Measurements from ENCODE around the gene ASB2.

ASB2 gene

GRCh38 chr14:93999573-93999972 is 23.2 kb upstream of the ASB2 start:
- Histone ChIP-seq H3K27ac (ENCODE audit: low read length) (no peak overlapping the region), H3K36me3 (ENCODE audit: control insufficient read depth in 1 of 2, insufficient read depth in 2 of 2, low read length in 2 of 2) (no peaks in the 10 kb centered on the region), H3K4me1 (ENCODE audit: control insufficient read depth in 1 of 2, insufficient read depth in 2 of 2, low read length in 2 of 2) (peaks cover 0 to 16% of the 10 kb centered on the region in 2 donors), H3K4me3 (ENCODE audit: low read depth in 1 of 2, low read length in 2 of 2) (no peak overlapping the region), H3K27me3 (ENCODE audit: low read depth, low read length) (no peaks in the 10 kb centered on the region), H3K9me3 (ENCODE audit: control insufficient read depth in 1 of 2, low read length in 2 of 2) (no peaks in the 10 kb centered on the region)

DNA sequence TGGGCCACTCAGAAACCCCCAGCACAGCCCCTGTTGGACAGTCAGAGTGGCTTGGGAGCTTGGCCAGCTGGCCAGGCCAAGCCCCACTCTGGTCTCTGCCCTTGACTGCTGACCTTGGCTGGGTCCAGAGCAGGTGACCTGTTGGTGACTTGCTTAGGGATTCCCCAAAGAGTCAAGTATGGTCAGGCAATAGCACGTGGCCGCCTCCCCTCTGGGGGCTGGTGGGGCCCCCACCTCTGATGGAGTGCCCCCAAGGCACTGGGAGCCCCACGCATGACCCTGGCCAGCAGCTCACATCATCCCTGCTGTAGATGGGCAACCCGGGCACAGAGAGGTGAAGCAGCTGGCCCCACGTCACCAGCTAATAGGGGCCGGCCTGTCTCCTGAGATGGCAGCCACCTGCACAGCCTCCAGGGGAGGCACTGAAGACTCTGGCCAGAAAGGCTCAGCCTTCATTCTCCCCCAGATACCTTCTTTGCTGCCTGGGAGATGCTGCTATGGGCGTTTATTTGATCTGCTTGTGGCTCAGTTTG is 22.6 kb upstream of the ASB2 start:
- H3K4me1 ChIP-seq (ENCODE audit: control insufficient read depth in 1 of 2, insufficient read depth in 2 of 2, low read length in 2 of 2), result peaks cover 0 to 16% of the 10 kb centered on the region in 2 donors
- no peak overlapping the region for H3K27ac ChIP-seq (ENCODE audit: low read length)
- no peaks in the 10 kb centered on the region for H3K27me3 ChIP-seq (ENCODE audit: low read depth, low read length)
- no peaks in the 10 kb centered on the region for H3K36me3 ChIP-seq (ENCODE audit: control insufficient read depth in 1 of 2, insufficient read depth in 2 of 2, low read length in 2 of 2)
- no peaks in the 10 kb centered on the region for H3K9me3 ChIP-seq (ENCODE audit: control insufficient read depth in 1 of 2, low read length in 2 of 2)
- no peak overlapping the region for H3K4me3 ChIP-seq (ENCODE audit: low read depth in 1 of 2, low read length in 2 of 2)

- Histone ChIP-seq H3K4me3 (ENCODE audit: low read depth in 1 of 2, low read length in 2 of 2) (no peak overlapping the region), H3K27me3 (ENCODE audit: low read depth, low read length) (no peaks in the 10 kb centered on the region), H3K9me3 (ENCODE audit: control insufficient read depth in 1 of 2, low read length in 2 of 2) (no peaks in the 10 kb centered on the region), H3K27ac (ENCODE audit: low read length) (no peak overlapping the region), H3K4me1 (ENCODE audit: control insufficient read depth in 1 of 2, insufficient read depth in 2 of 2, low read length in 2 of 2) (peaks cover 0 to 16% of the 10 kb centered on the region in 2 donors), H3K36me3 (ENCODE audit: control insufficient read depth in 1 of 2, insufficient read depth in 2 of 2, low read length in 2 of 2) (no peaks in the 10 kb centered on the region)
Measured at GRCh38 chr14:93997916-93998870, 21.8 kb upstream of the ASB2 start.

GRCh38 chr14:93997082-93997481 is 20.7 kb upstream of the ASB2 start, which contains the start of gene CCDC197:
Gene CCDC197, plus strand, starts transcription at chr14:93997301. Its CDS starts 831 bp downstream, at chr14:93998132.
- peaks cover 0 to 16% of the 10 kb centered on the region in 2 donors for H3K4me1 ChIP-seq (ENCODE audit: control insufficient read depth in 1 of 2, insufficient read depth in 2 of 2, low read length in 2 of 2)
- H3K9me3 ChIP-seq (ENCODE audit: control insufficient read depth in 1 of 2, low read length in 2 of 2), result no peaks in the 10 kb centered on the region
- no peaks in the 10 kb centered on the region for H3K36me3 ChIP-seq (ENCODE audit: control insufficient read depth in 1 of 2, insufficient read depth in 2 of 2, low read length in 2 of 2)
- no peak within 1 kb of the TSS for H3K4me3 ChIP-seq (ENCODE audit: low read depth in 1 of 2, low read length in 2 of 2)
- no peak within 1 kb of the TSS for H3K27ac ChIP-seq (ENCODE audit: low read length)
- H3K27me3 ChIP-seq (ENCODE audit: low read depth, low read length), result no peaks in the 10 kb centered on the region

DNA sequence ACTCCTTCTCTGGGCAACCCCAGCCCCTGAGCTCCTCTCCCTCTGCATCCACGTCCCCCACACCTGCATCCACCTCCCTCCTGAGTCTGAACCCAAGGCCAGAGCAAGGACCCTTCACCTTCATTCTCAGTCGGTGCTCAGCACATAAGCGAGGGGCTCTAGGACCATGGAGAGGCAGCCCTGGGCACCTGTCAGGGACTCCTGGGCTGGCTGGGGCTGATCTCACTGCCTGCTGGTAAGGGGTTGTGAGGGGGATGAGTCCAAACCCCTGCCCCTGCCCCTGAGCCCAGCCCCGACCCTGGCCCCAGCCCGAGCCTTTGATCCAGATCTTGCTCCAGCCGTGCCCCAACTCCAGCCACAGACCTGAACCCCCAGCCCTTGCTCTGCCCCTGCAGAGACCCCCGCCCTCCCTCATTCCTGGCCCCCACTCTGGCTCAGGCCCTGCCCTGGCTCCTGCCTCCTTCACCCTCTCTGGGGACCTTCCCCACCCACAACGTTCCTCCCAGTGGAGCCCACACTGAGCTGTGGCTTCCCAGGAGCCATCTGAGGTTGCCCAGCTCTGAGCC is 19.8 kb upstream of the ASB2 start:
- no peaks in the 10 kb centered on the region for H3K9me3 ChIP-seq (ENCODE audit: control insufficient read depth in 1 of 2, low read length in 2 of 2)
- H3K4me1 ChIP-seq (ENCODE audit: control insufficient read depth in 1 of 2, insufficient read depth in 2 of 2, low read length in 2 of 2), result peaks cover 0 to 7% of the 10 kb centered on the region in 2 donors
- H3K27ac ChIP-seq (ENCODE audit: low read length), result peak overlapping the region; percentile 14
- no peaks in the 10 kb centered on the region for H3K36me3 ChIP-seq (ENCODE audit: control insufficient read depth in 1 of 2, insufficient read depth in 2 of 2, low read length in 2 of 2)
- no peak overlapping the region for H3K4me3 ChIP-seq (ENCODE audit: low read depth in 1 of 2, low read length in 2 of 2)
- H3K27me3 ChIP-seq (ENCODE audit: low read depth, low read length), result no peaks in the 10 kb centered on the region

GRCh38 chr14:93994919-93995682 is 18.7 kb upstream of the ASB2 start:
- Histone ChIP-seq H3K9me3 (ENCODE audit: control insufficient read depth in 1 of 2, low read length in 2 of 2) (no peaks in the 10 kb centered on the region), H3K4me1 (ENCODE audit: control insufficient read depth in 1 of 2, insufficient read depth in 2 of 2, low read length in 2 of 2) (peaks cover 0 to 4% of the 10 kb centered on the region in 2 donors), H3K27ac (ENCODE audit: low read length) (peak overlapping the region; percentile 82), H3K4me3 (ENCODE audit: low read depth in 1 of 2, low read length in 2 of 2) (no peak overlapping the region), H3K36me3 (ENCODE audit: control insufficient read depth in 1 of 2, insufficient read depth in 2 of 2, low read length in 2 of 2) (no peaks in the 10 kb centered on the region), H3K27me3 (ENCODE audit: low read depth, low read length) (no peaks in the 10 kb centered on the region)

DNA sequence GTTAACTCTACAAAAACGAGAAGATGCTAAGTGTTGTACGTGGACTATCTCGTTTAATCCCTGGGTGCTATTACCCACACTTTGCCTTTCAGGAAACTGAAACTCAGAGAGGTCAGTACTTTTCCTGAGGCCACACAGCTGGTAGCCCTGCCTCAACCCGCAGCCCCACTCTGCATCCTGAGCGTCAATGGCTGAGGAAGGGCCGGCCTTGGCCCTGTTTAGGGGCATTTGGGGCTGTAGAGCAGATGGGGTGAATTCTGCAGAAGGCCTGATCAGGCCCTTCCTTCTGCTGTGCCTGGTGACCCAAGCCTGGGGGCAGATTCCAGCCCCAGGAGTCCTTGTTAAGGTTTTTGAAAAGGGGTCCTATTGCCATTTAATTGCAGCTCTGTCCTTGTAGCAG is 17.0 kb upstream of the ASB2 start:
- H3K27me3 ChIP-seq (ENCODE audit: low read depth, low read length), result no peaks in the 10 kb centered on the region
- H3K27ac ChIP-seq (ENCODE audit: low read length), result no peak overlapping the region
- no peaks in the 10 kb centered on the region for H3K36me3 ChIP-seq (ENCODE audit: control insufficient read depth in 1 of 2, insufficient read depth in 2 of 2, low read length in 2 of 2)
- H3K4me1 ChIP-seq (ENCODE audit: control insufficient read depth in 1 of 2, insufficient read depth in 2 of 2, low read length in 2 of 2), result peaks cover 0 to 4% of the 10 kb centered on the region in 2 donors
- no peak overlapping the region for H3K4me3 ChIP-seq (ENCODE audit: low read depth in 1 of 2, low read length in 2 of 2)
- H3K9me3 ChIP-seq (ENCODE audit: control insufficient read depth in 1 of 2, low read length in 2 of 2), result no peaks in the 10 kb centered on the region

DNA sequence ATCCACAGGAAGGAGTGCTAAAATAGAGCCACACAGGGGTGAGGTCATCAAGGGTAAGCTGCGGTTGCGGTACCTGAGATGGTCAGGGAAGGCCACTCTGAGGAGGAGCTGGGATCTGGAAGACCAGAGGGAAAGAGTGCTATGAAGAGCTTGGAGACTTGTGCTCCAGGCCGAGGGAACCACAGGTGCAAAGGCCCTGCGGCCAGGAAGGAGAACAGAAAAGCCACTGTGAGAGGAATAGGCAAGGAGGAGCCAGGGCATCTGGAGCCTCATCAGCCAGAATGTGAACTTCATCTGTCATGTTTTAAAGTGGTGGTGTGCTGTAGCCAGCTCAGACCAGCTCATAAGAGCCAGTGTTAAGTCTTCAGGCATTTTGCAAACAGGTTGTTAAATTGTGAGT is 15.3 kb upstream of the ASB2 start:
- Histone ChIP-seq H3K27me3 (ENCODE audit: low read depth, low read length) (no peaks in the 10 kb centered on the region), H3K27ac (ENCODE audit: low read length) (no peak overlapping the region), H3K4me3 (ENCODE audit: low read depth in 1 of 2, low read length in 2 of 2) (no peak overlapping the region), H3K9me3 (ENCODE audit: control insufficient read depth in 1 of 2, low read length in 2 of 2) (no peaks in the 10 kb centered on the region), H3K4me1 (ENCODE audit: control insufficient read depth in 1 of 2, insufficient read depth in 2 of 2, low read length in 2 of 2) (peaks cover 0 to 16% of the 10 kb centered on the region in 2 donors), H3K36me3 (ENCODE audit: control insufficient read depth in 1 of 2, insufficient read depth in 2 of 2, low read length in 2 of 2) (no peaks in the 10 kb centered on the region)

- Histone ChIP-seq H3K9me3 (ENCODE audit: control insufficient read depth in 1 of 2, low read length in 2 of 2) (no peaks in the 10 kb centered on the region), H3K36me3 (ENCODE audit: control insufficient read depth in 1 of 2, insufficient read depth in 2 of 2, low read length in 2 of 2) (no peaks in the 10 kb centered on the region)
Measured at GRCh38 chr14:93991212-93991611, 14.8 kb upstream of the ASB2 start.

GRCh38 chr14:93989939-93990338 is 13.6 kb upstream of the ASB2 start:
- H3K27ac ChIP-seq (ENCODE audit: low read length), result no peak overlapping the region

More at GRCh38 chr14:93991212-93991611, 14.8 kb upstream of the ASB2 start:
- Histone ChIP-seq H3K4me3 (ENCODE audit: low read depth in 1 of 2, low read length in 2 of 2) (no peak overlapping the region), H3K4me1 (ENCODE audit: control insufficient read depth in 1 of 2, insufficient read depth in 2 of 2, low read length in 2 of 2) (peaks cover 0 to 19% of the 10 kb centered on the region in 2 donors), H3K27me3 (ENCODE audit: low read depth, low read length) (no peaks in the 10 kb centered on the region), H3K27ac (ENCODE audit: low read length) (no peak overlapping the region)

More at GRCh38 chr14:93989939-93990338, 13.6 kb upstream of the ASB2 start:
- Histone ChIP-seq H3K27me3 (ENCODE audit: low read depth, low read length) (no peaks in the 10 kb centered on the region), H3K4me1 (ENCODE audit: control insufficient read depth in 1 of 2, insufficient read depth in 2 of 2, low read length in 2 of 2) (peaks cover 0 to 18% of the 10 kb centered on the region in 2 donors), H3K36me3 (ENCODE audit: control insufficient read depth in 1 of 2, insufficient read depth in 2 of 2, low read length in 2 of 2) (no peaks in the 10 kb centered on the region), H3K4me3 (ENCODE audit: low read depth in 1 of 2, low read length in 2 of 2) (no peak overlapping the region), H3K9me3 (ENCODE audit: control insufficient read depth in 1 of 2, low read length in 2 of 2) (no peaks in the 10 kb centered on the region)
